ENCODE data around the gene KLHL29. TPM values are rescaled to one million over a fixed set of nuclear protein-coding genes. Genes with fewer than 3 reads are reported as not detected.

KLHL29 gene
- total and polyA plus RNA-seq, 2 of the 13 experiments (the other 11 are each of a cell fraction or from before 2014, with no cell fraction given) = 0.01 TPM; not detected in 1

DNA sequence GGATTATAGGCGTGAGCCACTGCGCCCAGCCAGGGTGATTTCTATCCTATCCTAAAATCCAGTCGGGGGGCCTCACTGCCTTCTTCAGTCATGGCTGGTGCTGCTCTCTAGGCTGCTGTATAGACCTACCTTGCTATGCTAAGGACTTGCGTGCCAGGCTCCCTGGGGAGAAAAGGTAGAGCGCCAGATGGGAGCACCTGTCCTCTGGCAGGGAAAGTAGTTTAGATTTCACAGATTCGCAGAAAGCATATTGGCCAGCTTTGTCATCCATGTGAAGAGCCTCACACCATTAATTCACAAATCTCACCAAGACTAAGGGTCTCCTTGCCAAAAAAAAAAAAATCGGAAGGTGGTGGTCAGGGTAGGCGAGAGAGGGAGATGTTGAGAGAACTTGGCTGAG is 324.3 kb downstream of the KLHL29 start:
- Histone ChIP-seq H3K79me2 (ENCODE audit: insufficient read depth, low read length) (no peaks in the 10 kb centered on the region), H3K27me3 (ENCODE audit: control insufficient read depth in 1 of 2, insufficient read depth in 2 of 2, low read length in 2 of 2) (no peaks in the 10 kb centered on the region), H2AFZ (ENCODE audit: low read length) (no peak overlapping the region), H3K27ac (ENCODE audit: extremely low read length, insufficient read depth, low read length) (no peak overlapping the region), H3K4me1 (ENCODE audit: insufficient read depth, low read length) (no peaks in the 10 kb centered on the region), H4K20me1 (ENCODE audit: insufficient read depth, low read length) (no peaks in the 10 kb centered on the region), H3K9me3 (ENCODE audit: low read length) (no peaks in the 10 kb centered on the region), H3K4me3 (replicated peaks in 1 of 3; ENCODE audit: insufficient read depth in 1 of 3, low read depth in 2 of 3, low read length in 3 of 3) (no peak overlapping the region), H3K36me3 (replicated peaks in 1 of 2; ENCODE audit: control insufficient read depth in 1 of 2, insufficient read depth in 2 of 2, low read length in 2 of 2) (no peaks in the 10 kb centered on the region), H3K4me2 (ENCODE audit: low read depth, low read length) (no peak overlapping the region), H3K9ac (ENCODE audit: insufficient read depth, low read depth, low read length) (no peak overlapping the region)
- WGBS (ENCODE audit: low lambda C conversion rate) = 97% methylated on average over 8 of the region's 8 CpGs
- TF ChIP-seq SPEN (CRISPR knock-in tag; IDR thresholded peaks at IDR 0.05; ENCODE audit: low read depth) (no peak), SRSF9 (IDR thresholded peaks at IDR 0.05; ENCODE audit: borderline replicate concordance, insufficient read depth, low read depth, low read length, poor library complexity, severe bottlenecking) (no peak), PCBP2 (optimal IDR thresholded peaks at IDR 0.05; ENCODE audit: low read depth, low read length, poor library complexity, severe bottlenecking) (no peak), ZNF552 (CRISPR knock-in tag; IDR thresholded peaks at IDR 0.05; ENCODE audit: borderline replicate concordance) (no peak), ZSCAN22 (CRISPR knock-in tag; IDR thresholded peaks at IDR 0.05) (no peak), MIXL1 (CRISPR knock-in tag; IDR thresholded peaks at IDR 0.05) (no peak), NR2F1 (CRISPR knock-in tag; IDR thresholded peaks at IDR 0.05) (no peak)
- TF ChIP-seq, protein P1, sequence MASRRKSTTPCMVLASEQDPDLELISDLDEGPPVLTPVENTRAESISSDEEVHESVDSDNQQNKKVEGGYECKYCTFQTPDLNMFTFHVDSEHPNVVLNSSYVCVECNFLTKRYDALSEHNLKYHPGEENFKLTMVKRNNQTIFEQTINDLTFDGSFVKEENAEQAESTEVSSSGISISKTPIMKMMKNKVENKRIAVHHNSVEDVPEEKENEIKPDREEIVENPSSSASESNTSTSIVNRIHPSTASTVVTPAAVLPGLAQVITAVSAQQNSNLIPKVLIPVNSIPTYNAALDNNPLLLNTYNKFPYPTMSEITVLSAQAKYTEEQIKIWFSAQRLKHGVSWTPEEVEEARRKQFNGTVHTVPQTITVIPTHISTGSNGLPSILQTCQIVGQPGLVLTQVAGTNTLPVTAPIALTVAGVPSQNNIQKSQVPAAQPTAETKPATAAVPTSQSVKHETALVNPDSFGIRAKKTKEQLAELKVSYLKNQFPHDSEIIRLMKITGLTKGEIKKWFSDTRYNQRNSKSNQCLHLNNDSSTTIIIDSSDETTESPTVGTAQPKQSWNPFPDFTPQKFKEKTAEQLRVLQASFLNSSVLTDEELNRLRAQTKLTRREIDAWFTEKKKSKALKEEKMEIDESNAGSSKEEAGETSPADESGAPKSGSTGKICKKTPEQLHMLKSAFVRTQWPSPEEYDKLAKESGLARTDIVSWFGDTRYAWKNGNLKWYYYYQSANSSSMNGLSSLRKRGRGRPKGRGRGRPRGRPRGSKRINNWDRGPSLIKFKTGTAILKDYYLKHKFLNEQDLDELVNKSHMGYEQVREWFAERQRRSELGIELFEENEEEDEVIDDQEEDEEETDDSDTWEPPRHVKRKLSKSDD (CRISPR knock-in tag; IDR thresholded peaks at IDR 0.05; ENCODE audit: low read depth) = no peak
- BruUV-seq (replicated peaks) = no TSS peak
- ChIA-PET POLR2A (no interaction called here), CTCF (ENCODE audit: low intra/inter-chr PET ratio, low total read pairs) (no interaction called here)
- no peak for DNase-seq (ENCODE audit: low spot score)
- in situ Hi-C loops (cut with HindIII; ENCODE audit: extremely low pct_ligation_motif_present, low pct_unique_long_range_greater_than_20kb) = no loop called here
- no peak for FAIRE-seq
- no peak for ATAC-seq
- intact Hi-C loops (cut with micrococcal nuclease; ENCODE audit: unreplicated experiment) = no loop called here

Data from HepG2 (cell line).